ENCODE results near the gene RHBG. TPM values are rescaled to one million over a fixed set of nuclear protein-coding genes. Genes with fewer than 3 reads are reported as not detected.

Gene RHBG
- total RNA-seq, 3 donors from 2014 or later (not counting 1 experiment from before 2014, with no cell fraction given), result not detected

DNA sequence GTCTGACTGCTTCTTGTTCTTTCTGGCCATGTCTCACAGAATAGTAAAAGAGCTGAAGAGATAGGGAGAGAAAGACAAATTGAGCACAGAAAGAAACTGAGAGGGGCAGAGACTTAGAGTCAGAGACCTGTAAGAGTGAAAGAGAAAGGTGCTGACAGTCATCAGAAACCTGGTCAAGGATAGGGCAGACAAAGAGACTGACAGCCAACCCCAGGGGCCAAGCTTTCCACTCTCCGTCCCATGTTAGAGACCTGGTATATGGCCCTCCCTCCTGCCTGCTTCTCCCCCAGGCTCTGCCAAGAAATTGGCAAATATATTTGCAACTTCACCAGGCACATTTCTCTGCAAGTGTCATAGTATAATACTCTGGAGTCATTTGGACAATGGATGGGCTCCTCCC, 64.6 kb downstream of the RHBG start:
- ATAC-seq (no peak), DNase-seq (no peak)
- Histone ChIP-seq H3K4me3 (ENCODE audit: low read length) (no peak overlapping the region), H3K9me3 (ENCODE audit: control insufficient read depth, insufficient read depth, low read length) (no peaks in the 10 kb centered on the region), H3K4me1 (ENCODE audit: control insufficient read depth, insufficient read depth, low read length) (peaks cover 19% of the 10 kb centered on the region), H3K36me3 (ENCODE audit: control insufficient read depth, insufficient read depth, low read length) (no peaks in the 10 kb centered on the region), H3K27me3 (ENCODE audit: control insufficient read depth, insufficient read depth, low read length) (peaks cover 75% of the 10 kb centered on the region), H3K27ac (ENCODE audit: low read length) (no peak overlapping the region)
- peaks cover 84 to 90% of the 10 kb centered on the region in 2 donors for H3K27me3 Mint-ChIP-seq (ENCODE audit: low read depth in 2 of 2)
- H3K4me1 Mint-ChIP-seq, result peaks cover 12 to 33% of the 10 kb centered on the region in 2 donors
- TF ChIP-seq, protein P1, sequence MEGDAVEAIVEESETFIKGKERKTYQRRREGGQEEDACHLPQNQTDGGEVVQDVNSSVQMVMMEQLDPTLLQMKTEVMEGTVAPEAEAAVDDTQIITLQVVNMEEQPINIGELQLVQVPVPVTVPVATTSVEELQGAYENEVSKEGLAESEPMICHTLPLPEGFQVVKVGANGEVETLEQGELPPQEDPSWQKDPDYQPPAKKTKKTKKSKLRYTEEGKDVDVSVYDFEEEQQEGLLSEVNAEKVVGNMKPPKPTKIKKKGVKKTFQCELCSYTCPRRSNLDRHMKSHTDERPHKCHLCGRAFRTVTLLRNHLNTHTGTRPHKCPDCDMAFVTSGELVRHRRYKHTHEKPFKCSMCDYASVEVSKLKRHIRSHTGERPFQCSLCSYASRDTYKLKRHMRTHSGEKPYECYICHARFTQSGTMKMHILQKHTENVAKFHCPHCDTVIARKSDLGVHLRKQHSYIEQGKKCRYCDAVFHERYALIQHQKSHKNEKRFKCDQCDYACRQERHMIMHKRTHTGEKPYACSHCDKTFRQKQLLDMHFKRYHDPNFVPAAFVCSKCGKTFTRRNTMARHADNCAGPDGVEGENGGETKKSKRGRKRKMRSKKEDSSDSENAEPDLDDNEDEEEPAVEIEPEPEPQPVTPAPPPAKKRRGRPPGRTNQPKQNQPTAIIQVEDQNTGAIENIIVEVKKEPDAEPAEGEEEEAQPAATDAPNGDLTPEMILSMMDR (IDR thresholded peaks at IDR 0.05), result no peak
- no peak overlapping the region for H3K27ac Mint-ChIP-seq
- 79% methylated on average over 1 of the region's 1 CpG for WGBS (ENCODE audit: insufficient coverage)
- no peaks in the 10 kb centered on the region for H3K36me3 Mint-ChIP-seq
- H3K4me3 Mint-ChIP-seq, result no peak overlapping the region
- intact Hi-C loops (cut with micrococcal nuclease), result no loop called here
- H3K9me3 Mint-ChIP-seq, result no peaks in the 10 kb centered on the region

Other genes starting within 250 kb of the RHBG start
- 10 to 100 TPM in 1 of 3 donors, 1 to 10 TPM in 2; 2.6 to 13.0 (median 7.0) TPM for gene SEMA4A, start 215.6 kb upstream of the RHBG start, total RNA-seq
- 10 to 100 TPM; 17.1 to 49.2 (median 22.0) TPM for gene SLC25A44, start 175.1 kb upstream of the RHBG start, total RNA-seq
- 10 to 100 TPM; 61.5 to 70.3 (median 64.0) TPM for gene PMF1, start 156.2 kb upstream of the RHBG start, total RNA-seq
- 1 to 10 TPM in 2 of 3 donors, under 1 TPM in 1; 0.45 to 1.6 (median 1.1) TPM for gene BGLAP, start 127.0 kb upstream of the RHBG start, total RNA-seq
- gene PAQR6, start 121.2 kb upstream of the RHBG start, total RNA-seq, result 1 to 10 TPM; 2.6 to 5.5 (median 3.5) TPM
- 10 to 100 TPM; 76.7 to 93.9 (median 87.6) TPM for gene SMG5, start 86.4 kb upstream of the RHBG start, total RNA-seq
- gene TMEM79, start 84.9 kb upstream of the RHBG start, total RNA-seq, result 1 to 10 TPM; 3.3 to 5.8 (median 5.0) TPM
- gene GLMP, start 73.5 kb upstream of the RHBG start, total RNA-seq, result 10 to 100 TPM; 22.9 to 29.1 (median 26.8) TPM
- under 1 TPM in 1 of 3 donors, not detected in 2; 0.42 TPM for gene VHLL, start 69.9 kb upstream of the RHBG start, total RNA-seq
- 10 to 100 TPM; 70.3 to 87.5 (median 79.8) TPM for gene CCT3, start 30.9 kb upstream of the RHBG start, total RNA-seq
- not detected for gene TSACC, start 30.7 kb upstream of the RHBG start, total RNA-seq
- 100 to 1,000 TPM; 232 to 298 (median 284) TPM for gene MEF2D, start 131.6 kb downstream of the RHBG start, total RNA-seq
- under 1 TPM; 0.08 to 0.21 (median 0.14) TPM for gene IQGAP3, start 203.4 kb downstream of the RHBG start, total RNA-seq
- gene TTC24, start 210.5 kb downstream of the RHBG start, total RNA-seq, result 1 to 10 TPM; 3.3 to 4.1 (median 4.0) TPM
- 10 to 100 TPM; 32.6 to 52.5 (median 36.6) TPM for gene NAXE, start 222.6 kb downstream of the RHBG start, total RNA-seq
- gene GPATCH4, start 232.3 kb downstream of the RHBG start, total RNA-seq, result 10 to 100 TPM; 19.3 to 27.3 (median 22.1) TPM